ENCODE measurements around the gene AQP12B.

Gene AQP12B

DNA sequence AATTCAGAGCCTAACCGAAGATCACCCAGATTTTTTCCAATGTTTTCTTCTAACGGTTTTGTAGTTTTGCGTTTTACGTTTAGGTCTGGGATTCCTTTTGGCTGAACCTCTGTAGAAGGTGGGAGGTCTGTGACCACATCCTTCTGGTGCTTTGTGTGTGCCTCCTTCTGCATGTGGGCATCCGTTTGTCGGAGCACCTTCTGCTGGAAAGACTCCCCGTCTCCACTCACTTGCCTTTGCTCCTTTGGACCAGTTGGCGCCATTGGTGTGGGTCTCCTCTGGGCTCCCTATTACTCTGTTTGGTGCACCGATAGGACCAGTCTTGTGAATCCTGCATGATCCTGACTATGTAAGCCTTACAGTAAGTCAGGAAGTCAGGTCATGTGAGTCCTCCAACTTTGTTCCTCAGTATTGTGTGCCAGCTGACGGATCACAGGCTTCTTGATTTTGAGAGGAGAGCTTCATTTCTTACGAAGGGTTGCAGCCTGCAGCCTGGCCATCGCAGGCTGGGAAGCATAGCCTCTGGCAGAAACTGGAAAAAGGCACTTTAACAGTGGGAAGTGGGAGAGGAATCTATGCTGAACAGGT lies 22.6 kb upstream of the AQP12B start:
- TF ChIP-seq PPARA (CRISPR knock-in tag; IDR thresholded peaks at IDR 0.05; ENCODE audit: borderline replicate concordance) (no peak), ZFP3 (CRISPR knock-in tag; IDR thresholded peaks at IDR 0.05) (no peak), ZNF8 (CRISPR knock-in tag; IDR thresholded peaks at IDR 0.05) (no peak), BACH2 (CRISPR knock-in tag; IDR thresholded peaks at IDR 0.05; ENCODE audit: borderline replicate concordance) (no peak), TOX (CRISPR knock-in tag; IDR thresholded peaks at IDR 0.05; ENCODE audit: borderline replicate concordance) (no peak), ZNF565 (CRISPR knock-in tag; conservative IDR thresholded peaks at IDR 0.05; ENCODE audit: low read depth) (no peak), CSDC2 (CRISPR knock-in tag; IDR thresholded peaks at IDR 0.05) (no peak), ZFP30 (CRISPR knock-in tag; IDR thresholded peaks at IDR 0.05) (no peak), ZC3H10 (CRISPR knock-in tag; IDR thresholded peaks at IDR 0.05) (no peak), RARB (CRISPR knock-in tag; IDR thresholded peaks at IDR 0.05) (no peak)
- TF ChIP-seq, protein P1, sequence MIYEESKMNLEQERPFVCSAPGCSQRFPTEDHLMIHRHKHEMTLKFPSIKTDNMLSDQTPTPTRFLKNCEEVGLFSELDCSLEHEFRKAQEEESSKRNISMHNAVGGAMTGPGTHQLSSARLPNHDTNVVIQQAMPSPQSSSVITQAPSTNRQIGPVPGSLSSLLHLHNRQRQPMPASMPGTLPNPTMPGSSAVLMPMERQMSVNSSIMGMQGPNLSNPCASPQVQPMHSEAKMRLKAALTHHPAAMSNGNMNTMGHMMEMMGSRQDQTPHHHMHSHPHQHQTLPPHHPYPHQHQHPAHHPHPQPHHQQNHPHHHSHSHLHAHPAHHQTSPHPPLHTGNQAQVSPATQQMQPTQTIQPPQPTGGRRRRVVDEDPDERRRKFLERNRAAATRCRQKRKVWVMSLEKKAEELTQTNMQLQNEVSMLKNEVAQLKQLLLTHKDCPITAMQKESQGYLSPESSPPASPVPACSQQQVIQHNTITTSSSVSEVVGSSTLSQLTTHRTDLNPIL (CRISPR knock-in tag; IDR thresholded peaks at IDR 0.05; ENCODE audit: low read depth): no peak
- TF ChIP-seq, protein P2, sequence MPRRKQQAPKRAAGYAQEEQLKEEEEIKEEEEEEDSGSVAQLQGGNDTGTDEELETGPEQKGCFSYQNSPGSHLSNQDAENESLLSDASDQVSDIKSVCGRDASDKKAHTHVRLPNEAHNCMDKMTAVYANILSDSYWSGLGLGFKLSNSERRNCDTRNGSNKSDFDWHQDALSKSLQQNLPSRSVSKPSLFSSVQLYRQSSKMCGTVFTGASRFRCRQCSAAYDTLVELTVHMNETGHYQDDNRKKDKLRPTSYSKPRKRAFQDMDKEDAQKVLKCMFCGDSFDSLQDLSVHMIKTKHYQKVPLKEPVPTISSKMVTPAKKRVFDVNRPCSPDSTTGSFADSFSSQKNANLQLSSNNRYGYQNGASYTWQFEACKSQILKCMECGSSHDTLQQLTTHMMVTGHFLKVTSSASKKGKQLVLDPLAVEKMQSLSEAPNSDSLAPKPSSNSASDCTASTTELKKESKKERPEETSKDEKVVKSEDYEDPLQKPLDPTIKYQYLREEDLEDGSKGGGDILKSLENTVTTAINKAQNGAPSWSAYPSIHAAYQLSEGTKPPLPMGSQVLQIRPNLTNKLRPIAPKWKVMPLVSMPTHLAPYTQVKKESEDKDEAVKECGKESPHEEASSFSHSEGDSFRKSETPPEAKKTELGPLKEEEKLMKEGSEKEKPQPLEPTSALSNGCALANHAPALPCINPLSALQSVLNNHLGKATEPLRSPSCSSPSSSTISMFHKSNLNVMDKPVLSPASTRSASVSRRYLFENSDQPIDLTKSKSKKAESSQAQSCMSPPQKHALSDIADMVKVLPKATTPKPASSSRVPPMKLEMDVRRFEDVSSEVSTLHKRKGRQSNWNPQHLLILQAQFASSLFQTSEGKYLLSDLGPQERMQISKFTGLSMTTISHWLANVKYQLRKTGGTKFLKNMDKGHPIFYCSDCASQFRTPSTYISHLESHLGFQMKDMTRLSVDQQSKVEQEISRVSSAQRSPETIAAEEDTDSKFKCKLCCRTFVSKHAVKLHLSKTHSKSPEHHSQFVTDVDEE (CRISPR knock-in tag; IDR thresholded peaks at IDR 0.05): no peak
- no peak for ATAC-seq

DNA sequence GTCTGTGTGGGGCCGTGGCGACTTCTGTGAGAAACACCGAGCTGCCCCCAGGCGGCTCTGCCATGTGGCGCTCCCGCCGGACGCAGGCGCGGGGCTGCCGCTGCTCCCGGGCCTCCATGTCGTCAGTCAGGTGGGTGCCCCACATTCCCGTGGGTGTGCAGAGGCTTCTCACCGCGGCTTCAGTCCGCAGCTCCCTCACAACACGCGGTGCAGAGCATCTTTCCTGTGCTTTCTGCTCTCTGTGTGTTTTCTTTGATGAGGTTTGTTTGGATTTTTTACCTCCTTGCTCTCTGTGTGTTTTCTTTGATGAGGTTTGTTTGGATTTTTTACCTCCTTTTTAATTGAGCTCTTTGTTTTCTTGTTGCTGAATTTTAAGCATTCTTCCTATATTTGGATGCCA lies 22.0 kb upstream of the AQP12B start:
- no peak for ATAC-seq
- TF ChIP-seq TCF4 (CRISPR knock-in tag; IDR thresholded peaks at IDR 0.05; ENCODE audit: borderline replicate concordance): no peak
- TF ChIP-seq ZNF565 (CRISPR knock-in tag; conservative IDR thresholded peaks at IDR 0.05; ENCODE audit: low read depth): no peak
- TF ChIP-seq RARB (CRISPR knock-in tag; IDR thresholded peaks at IDR 0.05): no peak
- TF ChIP-seq, protein P3, sequence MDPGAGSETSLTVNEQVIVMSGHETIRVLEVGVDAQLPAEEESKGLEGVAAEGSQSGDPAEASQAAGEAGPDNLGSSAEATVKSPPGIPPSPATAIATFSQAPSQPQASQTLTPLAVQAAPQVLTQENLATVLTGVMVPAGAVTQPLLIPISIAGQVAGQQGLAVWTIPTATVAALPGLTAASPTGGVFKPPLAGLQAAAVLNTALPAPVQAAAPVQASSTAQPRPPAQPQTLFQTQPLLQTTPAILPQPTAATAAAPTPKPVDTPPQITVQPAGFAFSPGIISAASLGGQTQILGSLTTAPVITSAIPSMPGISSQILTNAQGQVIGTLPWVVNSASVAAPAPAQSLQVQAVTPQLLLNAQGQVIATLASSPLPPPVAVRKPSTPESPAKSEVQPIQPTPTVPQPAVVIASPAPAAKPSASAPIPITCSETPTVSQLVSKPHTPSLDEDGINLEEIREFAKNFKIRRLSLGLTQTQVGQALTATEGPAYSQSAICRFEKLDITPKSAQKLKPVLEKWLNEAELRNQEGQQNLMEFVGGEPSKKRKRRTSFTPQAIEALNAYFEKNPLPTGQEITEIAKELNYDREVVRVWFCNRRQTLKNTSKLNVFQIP (CRISPR knock-in tag; IDR thresholded peaks at IDR 0.05; ENCODE audit: borderline replicate concordance, low read depth): no peak
- no peak for TF ChIP-seq TOX (CRISPR knock-in tag; IDR thresholded peaks at IDR 0.05; ENCODE audit: borderline replicate concordance)
- TF ChIP-seq, protein P2 (CRISPR knock-in tag; IDR thresholded peaks at IDR 0.05): no peak
- TF ChIP-seq ZFP30 (CRISPR knock-in tag; IDR thresholded peaks at IDR 0.05): no peak
- TF ChIP-seq ZFP3 (CRISPR knock-in tag; IDR thresholded peaks at IDR 0.05): no peak
- TF ChIP-seq, protein P4, sequence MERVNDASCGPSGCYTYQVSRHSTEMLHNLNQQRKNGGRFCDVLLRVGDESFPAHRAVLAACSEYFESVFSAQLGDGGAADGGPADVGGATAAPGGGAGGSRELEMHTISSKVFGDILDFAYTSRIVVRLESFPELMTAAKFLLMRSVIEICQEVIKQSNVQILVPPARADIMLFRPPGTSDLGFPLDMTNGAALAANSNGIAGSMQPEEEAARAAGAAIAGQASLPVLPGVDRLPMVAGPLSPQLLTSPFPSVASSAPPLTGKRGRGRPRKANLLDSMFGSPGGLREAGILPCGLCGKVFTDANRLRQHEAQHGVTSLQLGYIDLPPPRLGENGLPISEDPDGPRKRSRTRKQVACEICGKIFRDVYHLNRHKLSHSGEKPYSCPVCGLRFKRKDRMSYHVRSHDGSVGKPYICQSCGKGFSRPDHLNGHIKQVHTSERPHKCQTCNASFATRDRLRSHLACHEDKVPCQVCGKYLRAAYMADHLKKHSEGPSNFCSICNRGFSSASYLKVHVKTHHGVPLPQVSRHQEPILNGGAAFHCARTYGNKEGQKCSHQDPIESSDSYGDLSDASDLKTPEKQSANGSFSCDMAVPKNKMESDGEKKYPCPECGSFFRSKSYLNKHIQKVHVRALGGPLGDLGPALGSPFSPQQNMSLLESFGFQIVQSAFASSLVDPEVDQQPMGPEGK (CRISPR knock-in tag; IDR thresholded peaks at IDR 0.05; ENCODE audit: borderline replicate concordance): no peak
- TF ChIP-seq ZNF70 (CRISPR knock-in tag; IDR thresholded peaks at IDR 0.05): no peak
- TF ChIP-seq, protein P5, sequence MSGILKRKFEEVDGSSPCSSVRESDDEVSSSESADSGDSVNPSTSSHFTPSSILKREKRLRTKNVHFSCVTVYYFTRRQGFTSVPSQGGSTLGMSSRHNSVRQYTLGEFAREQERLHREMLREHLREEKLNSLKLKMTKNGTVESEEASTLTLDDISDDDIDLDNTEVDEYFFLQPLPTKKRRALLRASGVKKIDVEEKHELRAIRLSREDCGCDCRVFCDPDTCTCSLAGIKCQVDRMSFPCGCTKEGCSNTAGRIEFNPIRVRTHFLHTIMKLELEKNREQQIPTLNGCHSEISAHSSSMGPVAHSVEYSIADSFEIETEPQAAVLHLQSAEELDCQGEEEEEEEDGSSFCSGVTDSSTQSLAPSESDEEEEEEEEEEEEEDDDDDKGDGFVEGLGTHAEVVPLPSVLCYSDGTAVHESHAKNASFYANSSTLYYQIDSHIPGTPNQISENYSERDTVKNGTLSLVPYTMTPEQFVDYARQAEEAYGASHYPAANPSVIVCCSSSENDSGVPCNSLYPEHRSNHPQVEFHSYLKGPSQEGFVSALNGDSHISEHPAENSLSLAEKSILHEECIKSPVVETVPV (CRISPR knock-in tag; IDR thresholded peaks at IDR 0.05): no peak
- no peak for TF ChIP-seq ESRRG (CRISPR knock-in tag; IDR thresholded peaks at IDR 0.05)
- TF ChIP-seq, protein P1 (CRISPR knock-in tag; IDR thresholded peaks at IDR 0.05; ENCODE audit: low read depth): no peak
- no peak for TF ChIP-seq OSR1 (CRISPR knock-in tag; IDR thresholded peaks at IDR 0.05)
- no peak for TF ChIP-seq ARNTL (CRISPR knock-in tag; IDR thresholded peaks at IDR 0.05; ENCODE audit: borderline replicate concordance, low read depth)
- no peak for TF ChIP-seq PPARA (CRISPR knock-in tag; IDR thresholded peaks at IDR 0.05; ENCODE audit: borderline replicate concordance)
- no peak for TF ChIP-seq CSDC2 (CRISPR knock-in tag; IDR thresholded peaks at IDR 0.05)
- no peak for TF ChIP-seq GLIS3 (CRISPR knock-in tag; IDR thresholded peaks at IDR 0.05)
- TF ChIP-seq SNAI2 (CRISPR knock-in tag; IDR thresholded peaks at IDR 0.05): no peak

Measured in SK-N-SH treated with all-trans-retinoic acid at 6 μM for 48 hours (cell line).